ENCODE results near the gene CCDC158. TPM values are rescaled to one million over a fixed set of nuclear protein-coding genes. Genes with fewer than 3 reads are reported as not detected.
"Not testable (repeated sequence)": the region's sequence is repeated elsewhere in the genome, so short reads cannot be mapped to it uniquely, and the experiment has no call there.

The CCDC158 gene
- total RNA-seq, 1 donor from 2014 or later: not detected

DNA sequence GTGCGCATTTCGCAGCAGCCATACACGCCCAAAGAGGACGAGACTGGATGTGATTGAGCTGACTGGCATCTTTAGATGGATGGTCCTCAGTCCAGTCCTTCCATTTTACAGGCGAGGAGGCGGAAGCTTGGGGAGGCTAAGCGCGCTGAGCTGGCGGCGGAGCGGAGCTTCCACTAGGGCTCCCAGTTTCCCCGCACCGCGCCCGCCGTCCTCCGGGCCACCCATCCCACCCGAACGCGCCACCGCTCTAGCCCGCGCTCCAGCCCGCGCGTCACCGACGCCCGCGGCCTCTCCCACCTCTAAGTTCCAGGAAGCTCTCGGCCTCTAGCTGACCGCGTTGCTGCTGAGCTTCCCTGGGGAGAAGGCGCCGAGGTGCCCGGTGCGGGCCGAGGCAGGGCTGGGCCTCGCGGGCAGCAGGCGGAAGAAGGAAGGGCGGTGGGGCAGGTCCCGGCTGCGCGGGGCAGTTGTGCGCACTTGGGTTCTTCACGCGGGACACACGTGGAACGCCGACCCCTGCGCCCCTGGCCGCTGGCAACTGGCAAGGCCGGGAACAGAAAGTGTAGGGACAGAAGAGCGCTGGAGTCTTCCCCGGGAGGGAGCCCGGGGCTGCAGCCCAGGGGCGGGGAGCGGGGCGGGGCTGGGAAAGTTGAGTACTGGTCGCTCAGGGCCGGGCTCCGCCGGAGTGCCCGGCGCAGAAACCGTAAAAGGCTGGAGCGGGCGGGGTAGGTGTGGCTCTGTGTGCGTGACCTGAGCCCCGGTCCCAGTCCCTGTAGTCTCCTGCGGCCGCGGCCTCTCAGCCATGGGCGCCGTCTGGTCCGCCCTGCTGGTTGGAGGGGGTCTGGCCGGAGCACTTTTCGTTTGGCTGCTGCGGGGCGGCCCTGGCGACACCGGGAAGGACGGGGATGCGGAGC lies 114.7 kb downstream of the CCDC158 start, which contains the start of gene STBD1:
Gene STBD1, plus strand, starts transcription at position 763 of the 911 bp plus-strand sequence. Its CDS starts 37 bp downstream, at position 800.
- H3K36me3 Mint-ChIP-seq (ENCODE audit: low read depth): peaks cover 5% of the 10 kb centered on the region
- intact Hi-C loops (cut with micrococcal nuclease): loop anchor here (2.0 to 10.0 kb wide), 3 partner anchors 93 to 311 kb away; partner anchors contain the start of genes CXCL10, SCARB2 and SDAD1

DNA sequence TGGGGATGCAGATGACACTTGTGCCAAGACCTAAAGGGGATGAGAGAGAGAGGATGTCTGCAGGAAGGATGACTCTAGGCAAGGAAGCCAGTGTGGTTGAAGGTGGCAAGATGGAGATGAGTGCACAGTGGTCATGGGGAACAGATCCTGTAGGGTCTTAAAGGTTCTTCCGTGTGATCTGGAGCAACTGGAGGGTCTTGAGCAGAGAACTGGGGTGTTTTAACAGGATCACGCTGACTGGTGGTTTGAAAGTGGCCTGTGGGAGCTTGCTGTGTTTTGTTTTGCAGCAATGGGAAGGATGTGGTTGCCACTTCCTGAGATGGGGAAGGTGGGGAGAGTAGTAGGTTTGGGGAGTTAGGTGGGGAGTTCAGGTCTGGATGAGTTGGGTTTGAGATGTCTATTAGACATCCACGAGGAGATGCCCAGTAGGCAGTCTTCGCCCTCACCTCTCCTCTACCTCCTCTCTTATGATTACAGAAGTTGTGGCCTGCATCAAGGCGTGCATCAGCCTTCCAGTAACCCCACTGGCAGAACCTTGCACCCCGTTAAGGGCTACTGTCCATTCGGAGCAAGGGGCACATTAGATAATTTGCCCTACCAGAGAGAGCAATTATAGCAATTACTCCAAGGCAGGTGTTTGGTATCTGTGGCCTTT lies 115.8 kb downstream of the CCDC158 start:
- H3K27ac Mint-ChIP-seq: peak overlapping the region; percentile 43
- H3K27me3 Mint-ChIP-seq: peaks cover 28% of the 10 kb centered on the region
- H3K4me3 Mint-ChIP-seq: peak overlapping the region; percentile 68
- peaks cover 41% of the 10 kb centered on the region for H3K4me1 Mint-ChIP-seq
- H3K36me3 Mint-ChIP-seq (ENCODE audit: low read depth): peaks cover 5% of the 10 kb centered on the region
- intact Hi-C loops (cut with micrococcal nuclease): loop anchor here (10.0 kb wide), 2 partner anchors 280 to 310 kb away; partner anchors contain the start of genes CXCL10 and SDAD1
- DNase-seq: peak; percentile 76
- peaks cover 5% of the 10 kb centered on the region for H3K9me3 Mint-ChIP-seq

More for the DNA sequence above, 114.7 kb downstream of the CCDC158 start, which contains the start of gene STBD1:
- Mint-ChIP-seq H3K27me3 (peaks cover 33% of the 10 kb centered on the region), H3K4me1 (peaks cover 34% of the 10 kb centered on the region), H3K9me3 (no peaks in the 10 kb centered on the region), H3K27ac (peak within 1 kb of the TSS; percentile 61), H3K4me3 (peak within 1 kb of the TSS; percentile 68)
- DNase-seq: peak; percentile 83

DNA sequence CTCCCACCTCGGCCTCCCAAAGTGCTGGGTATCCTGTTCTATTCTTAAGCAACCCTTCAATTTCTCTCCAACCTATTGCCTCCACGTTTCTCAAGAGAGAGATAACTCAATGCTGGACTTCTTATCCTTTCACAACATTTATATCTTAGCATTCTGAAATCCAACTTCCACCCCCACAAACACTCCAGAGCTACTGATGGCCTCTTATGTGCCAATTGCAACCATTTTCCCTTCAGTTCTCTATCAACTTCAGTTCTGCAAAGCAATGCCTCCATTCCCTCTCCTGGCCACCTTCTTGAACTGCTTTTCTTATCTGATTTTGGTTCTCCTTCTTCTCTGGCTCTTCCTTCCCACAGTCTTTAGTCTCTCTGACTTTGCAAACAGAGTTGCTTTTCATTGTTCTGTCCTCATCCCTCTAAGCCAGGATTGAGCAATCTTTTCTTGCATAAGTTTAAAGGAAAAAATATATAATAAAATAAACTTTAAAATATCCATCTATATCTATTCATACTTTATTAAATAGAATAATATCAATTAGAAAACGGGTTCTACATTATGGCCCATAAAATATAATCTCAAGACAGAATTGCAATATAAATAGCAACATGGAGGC lies 118.0 kb downstream of the CCDC158 start:
- peaks cover 3% of the 10 kb centered on the region for H3K36me3 Mint-ChIP-seq (ENCODE audit: low read depth)
- H3K9me3 Mint-ChIP-seq: peaks cover 9% of the 10 kb centered on the region
- no peak for DNase-seq
- intact Hi-C loops (cut with micrococcal nuclease): loop anchor here (5.0 to 10.0 kb wide), 5 partner anchors 106 to 1284 kb away; partner anchors contain the start of genes CXCL10 and SDAD1
- no peak overlapping the region for H3K27ac Mint-ChIP-seq
- peaks cover 41% of the 10 kb centered on the region for H3K4me1 Mint-ChIP-seq
- peaks cover 13% of the 10 kb centered on the region for H3K27me3 Mint-ChIP-seq
- H3K4me3 Mint-ChIP-seq: no peak overlapping the region

- peaks cover 14% of the 10 kb centered on the region for H3K9me3 Mint-ChIP-seq
- H3K4me3 Mint-ChIP-seq: no peak overlapping the region
- H3K27me3 Mint-ChIP-seq: peaks cover 6% of the 10 kb centered on the region
- no peak overlapping the region for H3K27ac Mint-ChIP-seq
- H3K4me1 Mint-ChIP-seq: peaks cover 41% of the 10 kb centered on the region
- intact Hi-C loops (cut with micrococcal nuclease): loop anchor here (1.0 to 10.0 kb wide), 7 partner anchors 53 to 1286 kb away; partner anchors contain the start of genes CXCL10 and SDAD1
- peaks cover 5% of the 10 kb centered on the region for H3K36me3 Mint-ChIP-seq (ENCODE audit: low read depth)
- no peak for DNase-seq
These were observed 119.2 kb downstream of the CCDC158 start for GRCh38 chr4:76301775-76302162.

DNA sequence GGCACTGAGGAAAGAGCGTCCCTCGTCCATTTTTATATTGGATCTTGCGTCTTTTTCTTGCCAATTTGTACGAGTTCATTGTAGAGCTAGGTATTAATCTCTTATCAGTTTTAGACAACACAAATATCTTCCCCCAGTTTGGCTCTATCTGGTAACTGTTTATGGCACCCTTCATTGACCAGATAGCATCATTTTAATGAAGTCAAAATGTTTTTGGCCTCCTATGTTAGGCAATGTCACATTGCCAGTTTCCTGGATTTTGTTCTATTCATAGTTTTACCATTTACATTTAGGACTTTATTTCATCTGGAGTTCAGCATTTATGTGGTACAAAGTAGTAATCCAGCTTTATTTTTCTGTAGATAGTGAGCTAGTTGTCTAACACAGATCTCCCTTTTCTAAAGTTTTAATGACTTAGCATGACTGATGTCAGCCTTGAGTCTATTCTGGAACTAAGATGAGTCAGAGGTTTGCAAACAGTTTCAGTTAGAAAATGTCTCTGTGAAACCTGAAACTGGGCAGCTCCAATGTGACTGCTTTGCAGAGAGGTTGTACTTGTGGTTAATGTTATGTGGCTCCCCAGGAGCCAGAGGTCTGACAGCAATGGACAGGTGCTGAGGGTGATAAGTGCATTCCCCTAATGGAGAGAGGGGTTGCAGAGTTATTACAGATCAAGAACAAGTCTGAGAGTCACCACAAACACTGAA lies 119.7 kb downstream of the CCDC158 start:
- Mint-ChIP-seq H3K4me1 (peaks cover 39% of the 10 kb centered on the region), H3K27ac (peak overlapping the region; percentile 66), H3K9me3 (peaks cover 17% of the 10 kb centered on the region), H3K4me3 (no peak overlapping the region), H3K36me3 (ENCODE audit: low read depth) (peaks cover 5% of the 10 kb centered on the region), H3K27me3 (peaks cover 9% of the 10 kb centered on the region)
- peak; percentile 82 for DNase-seq
- intact Hi-C loops (cut with micrococcal nuclease): loop anchor here (1.0 to 10.0 kb wide), 7 partner anchors 53 to 1286 kb away; partner anchors contain the start of genes CXCL10 and SDAD1

DNA sequence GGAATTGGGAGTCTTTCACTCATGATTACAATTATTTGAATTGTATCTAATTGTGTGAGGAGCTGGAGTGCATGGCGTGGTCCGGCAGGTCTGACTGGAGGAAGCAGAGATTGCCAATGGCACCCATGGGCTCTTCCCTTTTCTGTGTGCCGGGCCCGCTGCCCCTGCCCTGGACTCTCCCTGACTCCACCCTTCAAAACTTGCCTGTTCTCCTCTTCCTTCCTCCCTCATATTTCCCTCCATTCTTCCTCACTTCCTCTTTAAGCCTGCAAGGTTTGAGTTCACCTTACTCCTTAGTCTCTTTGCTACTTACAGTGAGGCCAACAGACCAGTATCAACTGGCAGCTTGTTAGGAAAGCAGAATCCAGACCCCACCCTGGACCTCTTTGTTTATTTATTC lies 120.9 kb downstream of the CCDC158 start:
- H3K4me1 Mint-ChIP-seq: peaks cover 31% of the 10 kb centered on the region
- peaks cover 5% of the 10 kb centered on the region for H3K36me3 Mint-ChIP-seq (ENCODE audit: low read depth)
- peaks cover 23% of the 10 kb centered on the region for H3K9me3 Mint-ChIP-seq
- no peak for DNase-seq
- H3K27ac Mint-ChIP-seq: no peak overlapping the region
- intact Hi-C loops (cut with micrococcal nuclease): loop anchor here (2.0 to 10.0 kb wide), 6 partner anchors 103 to 1287 kb away; partner anchors contain the start of genes CXCL10 and SDAD1
- peaks cover 15% of the 10 kb centered on the region for H3K27me3 Mint-ChIP-seq
- no peak overlapping the region for H3K4me3 Mint-ChIP-seq

DNA sequence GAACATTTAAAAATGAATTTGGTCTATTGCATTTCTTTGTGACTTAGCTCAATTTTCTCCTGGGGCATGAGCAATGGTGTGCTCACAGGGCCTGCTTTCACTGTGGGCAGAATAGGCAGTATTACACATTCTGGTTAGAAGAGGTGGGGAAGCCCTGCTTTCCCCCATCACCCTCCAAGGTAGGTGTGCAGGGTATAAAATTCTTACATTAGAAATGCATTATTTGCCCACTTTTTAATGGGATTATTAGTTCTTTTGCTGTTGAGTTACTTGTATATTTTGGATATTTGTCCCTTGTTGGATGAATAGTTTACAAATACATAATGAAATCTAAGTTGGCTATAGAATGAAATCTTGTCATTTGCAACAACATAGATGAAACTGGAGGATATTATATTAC lies 122.7 kb downstream of the CCDC158 start:
- Mint-ChIP-seq H3K4me1 (peaks cover 24% of the 10 kb centered on the region), H3K36me3 (ENCODE audit: low read depth) (peaks cover 5% of the 10 kb centered on the region), H3K4me3 (no peak overlapping the region), H3K27me3 (peaks cover 18% of the 10 kb centered on the region), H3K27ac (no peak overlapping the region), H3K9me3 (peaks cover 23% of the 10 kb centered on the region)
- intact Hi-C loops (cut with micrococcal nuclease): no loop called here
- no peak for DNase-seq

- peaks cover 27% of the 10 kb centered on the region for H3K9me3 Mint-ChIP-seq
- H3K27me3 Mint-ChIP-seq: peaks cover 26% of the 10 kb centered on the region
- no peak overlapping the region for H3K27ac Mint-ChIP-seq
- intact Hi-C loops (cut with micrococcal nuclease): no loop called here
- H3K4me1 Mint-ChIP-seq: peaks cover 8% of the 10 kb centered on the region
- H3K36me3 Mint-ChIP-seq (ENCODE audit: low read depth): peaks cover 5% of the 10 kb centered on the region
- DNase-seq: no peak
- H3K4me3 Mint-ChIP-seq: no peak overlapping the region
These were observed 124.6 kb downstream of the CCDC158 start for GRCh38 chr4:76296286-76296820.

DNA sequence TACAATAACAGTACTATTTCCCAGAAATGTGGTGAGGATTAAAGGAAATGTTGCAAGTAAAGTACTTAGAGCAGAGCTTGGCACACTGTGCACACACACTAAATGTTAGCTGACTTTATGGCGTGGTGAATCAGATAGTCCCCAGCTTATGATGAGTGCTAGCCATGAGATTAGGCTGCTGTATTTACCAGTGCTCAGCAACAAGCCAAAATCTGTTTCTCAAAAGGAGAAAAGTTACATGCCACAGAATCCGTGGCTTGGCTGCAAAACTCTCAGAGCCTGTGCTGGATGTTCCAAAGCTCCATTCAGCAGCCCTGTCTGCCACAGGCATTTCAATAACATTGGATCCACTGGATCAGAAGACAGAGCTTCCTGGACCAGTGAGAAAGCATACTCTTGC lies 127.2 kb downstream of the CCDC158 start:
- peaks cover 29% of the 10 kb centered on the region for H3K27me3 Mint-ChIP-seq
- H3K36me3 Mint-ChIP-seq (ENCODE audit: low read depth): peaks cover 5% of the 10 kb centered on the region
- no peak for DNase-seq
- H3K27ac Mint-ChIP-seq: no peak overlapping the region
- no peaks in the 10 kb centered on the region for H3K4me1 Mint-ChIP-seq
- H3K4me3 Mint-ChIP-seq: no peak overlapping the region
- H3K9me3 Mint-ChIP-seq: peaks cover 22% of the 10 kb centered on the region
- intact Hi-C loops (cut with micrococcal nuclease): no loop called here

DNA sequence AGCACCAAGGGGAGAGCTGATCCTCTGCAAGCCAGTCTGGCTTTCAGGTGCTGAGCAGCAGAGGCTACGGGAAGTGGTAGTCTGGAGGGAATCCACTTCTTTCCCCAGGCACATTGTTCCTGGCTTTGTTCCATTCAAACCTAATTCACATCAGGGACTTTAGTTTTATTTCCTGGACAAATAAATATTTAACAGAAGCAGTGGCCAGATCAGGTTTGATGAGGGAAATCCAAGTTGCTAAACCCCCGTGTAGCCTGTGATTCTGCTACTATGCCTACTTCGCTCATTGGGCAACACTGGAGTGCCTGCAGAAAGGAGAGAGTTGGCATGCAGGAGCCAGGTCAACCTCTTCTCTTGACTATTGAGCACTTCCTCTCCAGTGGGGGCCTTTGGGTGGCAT lies 128.2 kb downstream of the CCDC158 start:
- Mint-ChIP-seq H3K4me3 (no peak overlapping the region), H3K27ac (no peak overlapping the region), H3K27me3 (peaks cover 35% of the 10 kb centered on the region), H3K4me1 (no peaks in the 10 kb centered on the region), H3K36me3 (ENCODE audit: low read depth) (peaks cover 1% of the 10 kb centered on the region), H3K9me3 (peaks cover 20% of the 10 kb centered on the region)
- intact Hi-C loops (cut with micrococcal nuclease): no loop called here
- DNase-seq: no peak

DNA sequence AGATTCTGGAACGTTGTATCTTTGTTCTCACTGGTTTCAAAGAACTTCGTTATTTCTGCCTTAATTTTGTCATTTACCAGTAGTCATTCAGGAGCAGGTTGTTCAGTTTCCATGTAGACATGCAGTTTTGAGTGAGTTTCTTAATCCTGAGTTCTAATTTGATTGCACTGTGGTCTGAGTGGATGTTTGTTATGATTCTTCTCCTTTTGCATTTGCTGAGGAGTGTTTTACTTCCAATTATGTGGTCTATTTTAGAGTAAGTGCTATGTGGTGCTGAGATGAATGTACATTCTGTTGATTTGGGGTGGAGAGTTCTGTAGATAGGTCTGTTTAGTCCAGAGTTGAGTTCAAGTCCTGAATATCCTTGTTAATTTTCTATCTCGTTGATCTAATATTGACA lies 133.1 kb downstream of the CCDC158 start:
- peaks cover 40% of the 10 kb centered on the region for H3K27me3 Mint-ChIP-seq
- H3K4me3 Mint-ChIP-seq; intact Hi-C loops (cut with micrococcal nuclease); DNase-seq; H3K4me1 Mint-ChIP-seq; H3K27ac Mint-ChIP-seq; H3K36me3 Mint-ChIP-seq (ENCODE audit: low read depth): not testable (repeated sequence)
- H3K9me3 Mint-ChIP-seq: peaks cover 14% of the 10 kb centered on the region

- intact Hi-C loops (cut with micrococcal nuclease): no loop called here
- Mint-ChIP-seq H3K36me3 (ENCODE audit: low read depth) (no peaks in the 10 kb centered on the region), H3K27ac (no peak overlapping the region), H3K4me3 (no peak overlapping the region), H3K4me1 (no peaks in the 10 kb centered on the region), H3K27me3 (peaks cover 30% of the 10 kb centered on the region), H3K9me3 (peaks cover 10% of the 10 kb centered on the region)
- no peak for DNase-seq
These were observed 137.0 kb downstream of the CCDC158 start for GRCh38 chr4:76283900-76284299.
